Measurements from ENCODE around the gene DCTN1.

Gene DCTN1

DNA sequence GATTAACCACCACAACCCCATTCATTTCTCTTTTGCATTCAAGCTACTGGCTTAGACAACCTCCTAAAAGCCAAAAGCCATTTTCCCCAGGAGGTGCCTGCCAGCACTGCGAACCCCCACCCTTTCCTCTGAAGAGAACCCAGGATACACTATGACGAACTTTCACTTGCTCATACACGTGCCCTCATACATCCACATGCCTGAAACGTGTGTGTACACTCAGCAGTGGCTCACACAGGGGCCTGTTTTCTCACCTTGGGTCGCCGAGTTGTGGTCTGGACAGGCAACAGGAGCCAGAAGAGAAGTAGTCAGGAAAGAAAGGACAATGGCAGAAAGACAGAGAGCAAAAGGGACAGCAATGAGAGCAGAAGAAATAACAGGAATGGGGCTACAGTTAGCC, 7.4 kb downstream of the DCTN1 start:
- Histone ChIP-seq H3K36me3 (replicated peaks) (peaks cover 42% of the 10 kb centered on the region), H3K27me3 (ENCODE audit: low read depth) (no peaks in the 10 kb centered on the region), H3K9me3 (no peaks in the 10 kb centered on the region), H3K4me3 (no peak overlapping the region), H3K4me1 (no peaks in the 10 kb centered on the region)
- in situ Hi-C loops (cut with MboI; ENCODE audit: low sequenced_read_pairs), result no loop called here
- no peak for DNase-seq (ENCODE audit: low spot score in 2 of 2)

GRCh38 chr2:74371421-74371820, 8.7 kb downstream of the DCTN1 start:
- in situ Hi-C loops (cut with MboI; ENCODE audit: low sequenced_read_pairs), result no loop called here
- Histone ChIP-seq H3K4me3 (no peak overlapping the region), H3K9me3 (no peaks in the 10 kb centered on the region), H3K36me3 (replicated peaks) (peaks cover 45% of the 10 kb centered on the region), H3K4me1 (no peaks in the 10 kb centered on the region), H3K27me3 (ENCODE audit: low read depth) (no peaks in the 10 kb centered on the region)
- no peak for DNase-seq (ENCODE audit: low spot score in 2 of 2)

- Histone ChIP-seq H3K4me3 (no peak overlapping the region), H3K36me3 (replicated peaks) (peaks cover 56% of the 10 kb centered on the region), H3K27me3 (ENCODE audit: low read depth) (no peaks in the 10 kb centered on the region), H3K9me3 (no peaks in the 10 kb centered on the region), H3K4me1 (no peaks in the 10 kb centered on the region)
- no peak for DNase-seq (ENCODE audit: low spot score in 2 of 2)
- in situ Hi-C loops (cut with MboI; ENCODE audit: low sequenced_read_pairs), result no loop called here
Measured at GRCh38 chr2:74369976-74370375, 10.1 kb downstream of the DCTN1 start.

- H3K36me3 ChIP-seq (replicated peaks), result peaks cover 70% of the 10 kb centered on the region
- DNase-seq (ENCODE audit: low spot score in 2 of 2), result no peak
Measured at GRCh38 chr2:74368499-74368898, 11.6 kb downstream of the DCTN1 start.

DNA sequence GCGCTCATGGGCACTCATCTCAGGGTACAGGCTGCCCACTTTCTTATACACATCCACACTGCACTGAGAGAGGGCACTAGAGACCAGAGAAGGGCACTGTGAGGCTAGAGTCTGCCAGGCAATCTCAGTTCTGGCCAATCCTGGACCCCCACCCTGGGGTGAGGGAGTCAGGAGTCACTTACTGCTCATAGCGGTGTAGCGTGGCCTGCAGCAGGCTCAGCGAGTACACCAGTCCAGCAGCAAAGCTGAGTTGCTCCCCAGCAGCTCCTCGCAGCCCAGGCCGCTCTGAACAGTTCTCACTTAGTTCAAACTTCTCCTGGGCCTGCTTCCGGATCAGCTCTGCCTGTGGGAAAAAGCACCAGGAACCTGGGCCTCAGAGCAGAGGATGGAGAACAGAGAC, 12.3 kb downstream of the DCTN1 start:
- no peaks in the 10 kb centered on the region for H3K9me3 ChIP-seq
- no peak for DNase-seq (ENCODE audit: low spot score in 2 of 2)
- peaks cover 76% of the 10 kb centered on the region for H3K36me3 ChIP-seq (replicated peaks)
- no peaks in the 10 kb centered on the region for H3K27me3 ChIP-seq (ENCODE audit: low read depth)
- in situ Hi-C loops (cut with MboI; ENCODE audit: low sequenced_read_pairs), result no loop called here
- H3K4me3 ChIP-seq, result no peak overlapping the region
- no peaks in the 10 kb centered on the region for H3K4me1 ChIP-seq

More at GRCh38 chr2:74368499-74368898, 11.6 kb downstream of the DCTN1 start:
- in situ Hi-C loops (cut with MboI; ENCODE audit: low sequenced_read_pairs), result no loop called here
- no peaks in the 10 kb centered on the region for H3K27me3 ChIP-seq (ENCODE audit: low read depth)
- H3K4me3 ChIP-seq, result no peak overlapping the region
- no peaks in the 10 kb centered on the region for H3K4me1 ChIP-seq
- H3K9me3 ChIP-seq, result no peaks in the 10 kb centered on the region

- no peaks in the 10 kb centered on the region for H3K27me3 ChIP-seq (ENCODE audit: low read depth)
- no peak overlapping the region for H3K4me3 ChIP-seq
- H3K9me3 ChIP-seq, result no peaks in the 10 kb centered on the region
- peaks cover 90% of the 10 kb centered on the region for H3K36me3 ChIP-seq (replicated peaks)
- DNase-seq (ENCODE audit: low spot score in 2 of 2), result no peak
- in situ Hi-C loops (cut with MboI; ENCODE audit: low sequenced_read_pairs), result no loop called here
- no peaks in the 10 kb centered on the region for H3K4me1 ChIP-seq
Measured at GRCh38 chr2:74366036-74366435, 14.1 kb downstream of the DCTN1 start.

- H3K4me3 ChIP-seq, result no peak overlapping the region
- no peak for DNase-seq (ENCODE audit: low spot score in 2 of 2)
- H3K36me3 ChIP-seq (replicated peaks), result peaks cover 83% of the 10 kb centered on the region
- in situ Hi-C loops (cut with MboI; ENCODE audit: low sequenced_read_pairs), result no loop called here
- H3K9me3 ChIP-seq, result no peaks in the 10 kb centered on the region
- H3K27me3 ChIP-seq (ENCODE audit: low read depth), result no peaks in the 10 kb centered on the region
- H3K4me1 ChIP-seq, result no peaks in the 10 kb centered on the region
Measured at GRCh38 chr2:74364533-74365505, 15.3 kb downstream of the DCTN1 start.

GRCh38 chr2:74361327-74361726, 18.8 kb downstream of the DCTN1 start:
- in situ Hi-C loops (cut with MboI; ENCODE audit: low sequenced_read_pairs), result no loop called here
- DNase-seq (ENCODE audit: low spot score in 2 of 2), result no peak
- H3K9me3 ChIP-seq, result no peaks in the 10 kb centered on the region
- peaks cover 60% of the 10 kb centered on the region for H3K36me3 ChIP-seq (replicated peaks)
- no peaks in the 10 kb centered on the region for H3K4me1 ChIP-seq
- no peak overlapping the region for H3K4me3 ChIP-seq
- no peaks in the 10 kb centered on the region for H3K27me3 ChIP-seq (ENCODE audit: low read depth)

GRCh38 chr2:74357627-74358026, 22.5 kb downstream of the DCTN1 start:
- H3K36me3 ChIP-seq (replicated peaks), result peaks cover 28% of the 10 kb centered on the region
- in situ Hi-C loops (cut with MboI; ENCODE audit: low sequenced_read_pairs), result no loop called here
- no peak for DNase-seq (ENCODE audit: low spot score in 2 of 2)
- H3K9me3 ChIP-seq, result no peaks in the 10 kb centered on the region
- no peaks in the 10 kb centered on the region for H3K27me3 ChIP-seq (ENCODE audit: low read depth)
- H3K4me1 ChIP-seq, result no peaks in the 10 kb centered on the region
- H3K4me3 ChIP-seq, result no peak overlapping the region

DNA sequence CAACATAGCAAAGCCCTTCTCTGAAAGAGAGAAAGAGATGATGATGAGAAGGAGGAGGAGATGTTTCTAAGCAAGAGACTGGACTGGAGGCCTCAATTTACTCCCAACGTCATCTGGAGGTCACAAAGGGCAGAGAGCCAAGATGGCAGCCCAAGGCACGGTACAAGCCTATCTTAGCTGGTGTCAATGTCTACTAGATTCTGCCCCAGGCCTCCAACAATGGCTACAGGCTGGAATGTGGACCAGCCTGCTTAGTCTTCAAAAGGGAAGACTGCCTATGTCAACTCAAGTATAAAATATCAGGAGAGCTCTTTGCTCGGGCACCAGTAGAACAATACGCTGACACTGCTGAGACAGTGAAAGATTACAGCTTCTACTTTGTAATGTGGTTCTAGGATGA, 30.2 kb downstream of the DCTN1 start:
- no peaks in the 10 kb centered on the region for H3K9me3 ChIP-seq
- H3K36me3 ChIP-seq (replicated peaks), result no peaks in the 10 kb centered on the region
- in situ Hi-C loops (cut with MboI; ENCODE audit: low sequenced_read_pairs), result no loop called here
- H3K4me1 ChIP-seq, result no peaks in the 10 kb centered on the region
- H3K27me3 ChIP-seq (ENCODE audit: low read depth), result no peaks in the 10 kb centered on the region
- DNase-seq (ENCODE audit: low spot score in 2 of 2), result no peak
- no peak overlapping the region for H3K4me3 ChIP-seq

DNA sequence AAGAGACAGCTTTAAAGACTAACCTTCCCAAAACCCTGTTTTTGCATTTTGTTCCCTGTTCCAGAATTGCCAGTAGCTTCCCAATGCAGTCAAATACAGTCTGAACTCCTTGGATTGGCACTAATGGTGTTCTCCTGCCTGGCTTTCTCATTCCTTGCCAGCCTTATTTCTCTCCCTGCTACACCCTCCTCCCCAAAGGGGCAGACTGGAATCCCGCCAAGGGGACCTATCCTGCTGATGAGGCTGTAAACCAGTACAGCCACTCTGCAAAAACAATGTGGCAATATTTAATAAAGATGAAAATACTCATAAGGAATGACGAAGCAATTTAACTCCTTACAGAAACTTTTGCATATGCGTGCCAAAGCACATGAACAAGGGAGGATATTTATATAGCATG, 32.4 kb downstream of the DCTN1 start:
- no peaks in the 10 kb centered on the region; the same call in 1 of the 2 replicates for H3K27me3 ChIP-seq (ENCODE audit: low read depth)
- no peaks in the 10 kb centered on the region for H3K36me3 ChIP-seq (replicated peaks)
- no peaks in the 10 kb centered on the region for H3K4me1 ChIP-seq
- in situ Hi-C loops (cut with MboI; ENCODE audit: low sequenced_read_pairs), result no loop called here
- H3K4me3 ChIP-seq, result no peak overlapping the region
- H3K9me3 ChIP-seq, result no peaks in the 10 kb centered on the region
- DNase-seq (ENCODE audit: low spot score in 2 of 2), result no peak

- Histone ChIP-seq H3K36me3 (replicated peaks) (no peaks in the 10 kb centered on the region), H3K4me3 (no peak overlapping the region), H3K9me3 (no peaks in the 10 kb centered on the region), H3K27me3 (ENCODE audit: low read depth) (no peaks in the 10 kb centered on the region; the same call in 1 of the 2 replicates), H3K4me1 (no peaks in the 10 kb centered on the region)
- no peak for DNase-seq (ENCODE audit: low spot score in 2 of 2)
- in situ Hi-C loops (cut with MboI; ENCODE audit: low sequenced_read_pairs), result no loop called here
Measured at GRCh38 chr2:74347303-74347702, 32.8 kb downstream of the DCTN1 start.

- in situ Hi-C loops (cut with MboI; ENCODE audit: low sequenced_read_pairs), result no loop called here
- no peaks in the 10 kb centered on the region for H3K9me3 ChIP-seq
- DNase-seq (ENCODE audit: low spot score in 2 of 2), result no peak
- H3K27me3 ChIP-seq (ENCODE audit: low read depth), result peaks cover 2% of the 10 kb centered on the region; the same call in 1 of the 2 replicates
- H3K4me1 ChIP-seq, result no peaks in the 10 kb centered on the region
- H3K36me3 ChIP-seq (replicated peaks), result no peaks in the 10 kb centered on the region
- H3K4me3 ChIP-seq, result no peak overlapping the region
Measured at GRCh38 chr2:74345272-74345943, 34.7 kb downstream of the DCTN1 start.

DNA sequence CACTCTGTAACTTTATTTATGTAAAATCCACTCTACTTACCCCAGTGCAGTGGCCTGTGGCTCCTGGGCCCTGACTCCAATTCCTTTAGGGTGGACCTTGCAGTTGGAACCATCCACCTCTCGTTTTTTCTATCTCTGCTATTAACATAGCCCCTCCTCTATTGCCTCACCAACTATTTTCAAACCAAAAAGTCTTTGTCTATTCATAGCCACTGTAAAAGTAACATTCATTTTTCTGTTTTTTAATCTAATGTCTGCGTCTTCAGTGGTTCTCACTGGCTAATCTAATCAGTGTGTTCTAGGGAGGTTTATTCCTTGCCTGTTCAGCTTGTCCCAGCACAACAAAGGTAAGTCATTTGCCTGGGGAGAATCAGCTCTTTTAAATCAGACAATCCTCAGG, 36.8 kb downstream of the DCTN1 start, which contains the start of gene SLC4A5:
Gene SLC4A5 (minus strand): TSS at position 101 of the 400 bp plus-strand sequence. CDS start 28,393 bp downstream, outside the sequence.
- DNase-seq (ENCODE audit: low spot score in 2 of 2), result no peak
- Histone ChIP-seq H3K27me3 (ENCODE audit: low read depth) (peaks cover 2% of the 10 kb centered on the region; the same call in 1 of the 2 replicates), H3K4me1 (no peaks in the 10 kb centered on the region), H3K36me3 (replicated peaks) (no peaks in the 10 kb centered on the region), H3K9me3 (no peaks in the 10 kb centered on the region), H3K4me3 (no peak within 1 kb of the TSS)
- in situ Hi-C loops (cut with MboI; ENCODE audit: low sequenced_read_pairs), result no loop called here

Data from HAP-1 (cell line).